ENCODE results near the gene KRT80. TPM values are rescaled to one million over a fixed set of nuclear protein-coding genes. Genes with fewer than 3 reads are reported as not detected.

KRT80 gene
- total and polyA plus RNA-seq, 2 experiments from 2014 or later = not detected

- TF ChIP-seq CTCF (IDR thresholded peaks at IDR 0.05; ENCODE audit: low read depth, low read length) = no peak
- DNase-seq (ENCODE audit: low read depth in 1 of 2, low spot score in 1 of 2) = no peak
Measured at GRCh38 chr12:52151153-52151836, 40.5 kb downstream of the KRT80 start.

GRCh38 chr12:52149651-52150241 is 42.1 kb downstream of the KRT80 start:
- no peak for DNase-seq (ENCODE audit: low read depth in 1 of 2, low spot score in 1 of 2)

More at GRCh38 chr12:52151153-52151836, 40.5 kb downstream of the KRT80 start:
- Histone ChIP-seq H3K9me3 (ENCODE audit: low read depth) (no peaks in the 10 kb centered on the region), H3K27me3 (peaks cover 15% of the 10 kb centered on the region), H3K36me3 (no peaks in the 10 kb centered on the region), H3K4me1 (ENCODE audit: low read depth) (no peaks in the 10 kb centered on the region), H3K27ac (no peak overlapping the region), H3K4me3 (no peak overlapping the region)

DNA sequence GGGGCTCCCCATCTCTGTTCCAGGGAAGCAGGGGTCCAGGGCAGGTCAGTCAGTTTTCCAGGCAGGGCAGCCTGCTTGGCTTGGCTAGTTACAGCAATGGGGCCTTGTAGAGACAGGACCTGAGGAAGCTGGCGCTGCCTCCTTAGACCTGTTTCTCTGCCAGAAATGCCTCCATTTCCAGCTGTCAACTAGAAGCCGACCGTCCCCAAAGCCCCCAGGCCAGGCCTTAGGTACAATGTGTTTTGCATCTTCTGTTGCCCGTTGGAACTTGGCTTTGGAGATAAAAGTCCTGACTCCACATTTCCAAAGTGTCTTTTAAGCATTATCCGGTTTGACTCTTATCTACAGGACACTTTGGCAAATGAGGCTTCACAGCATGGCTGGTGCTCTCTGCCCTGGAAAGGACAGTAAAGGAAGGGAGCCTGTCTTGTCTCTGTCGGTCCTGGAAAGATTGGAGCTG is 42.6 kb downstream of the KRT80 start:
- Histone ChIP-seq H3K27me3 (peaks cover 15% of the 10 kb centered on the region), H3K4me3 (no peak overlapping the region), H3K27ac (no peak overlapping the region), H3K36me3 (no peaks in the 10 kb centered on the region), H3K9me3 (ENCODE audit: low read depth) (no peaks in the 10 kb centered on the region), H3K4me1 (ENCODE audit: low read depth) (peaks cover 7% of the 10 kb centered on the region)
- TF ChIP-seq CTCF (IDR thresholded peaks at IDR 0.05; ENCODE audit: low read depth, low read length) = no peak
- no peak for DNase-seq (ENCODE audit: low read depth in 1 of 2, low spot score in 1 of 2)

More at GRCh38 chr12:52149651-52150241, 42.1 kb downstream of the KRT80 start:
- Histone ChIP-seq H3K27ac (no peak overlapping the region), H3K36me3 (no peaks in the 10 kb centered on the region), H3K4me1 (ENCODE audit: low read depth) (peaks cover 7% of the 10 kb centered on the region), H3K4me3 (no peak overlapping the region), H3K9me3 (ENCODE audit: low read depth) (no peaks in the 10 kb centered on the region), H3K27me3 (peaks cover 15% of the 10 kb centered on the region)
- no peak for TF ChIP-seq CTCF (IDR thresholded peaks at IDR 0.05; ENCODE audit: low read depth, low read length)

GRCh38 chr12:52148464-52149181 is 43.2 kb downstream of the KRT80 start:
- no peak overlapping the region for H3K27ac ChIP-seq
- DNase-seq (ENCODE audit: low read depth in 1 of 2, low spot score in 1 of 2) = no peak

More at GRCh38 chr12:52148464-52149181, 43.2 kb downstream of the KRT80 start:
- H3K9me3 ChIP-seq (ENCODE audit: low read depth) = no peaks in the 10 kb centered on the region
- H3K27me3 ChIP-seq = peaks cover 12% of the 10 kb centered on the region
- no peak for TF ChIP-seq CTCF (IDR thresholded peaks at IDR 0.05; ENCODE audit: low read depth, low read length)
- H3K4me1 ChIP-seq (ENCODE audit: low read depth) = peaks cover 7% of the 10 kb centered on the region
- H3K36me3 ChIP-seq = no peaks in the 10 kb centered on the region
- H3K4me3 ChIP-seq = no peak overlapping the region

Data from cardiac muscle cell (in vitro differentiated cells and primary cell).